NCI-H510A (cell line): Measurements from ENCODE around the gene NFKB1.

Experiments
- DNase-seq: peaks from one replicate; lab custom pipeline; 2025; lab: John Stamatoyannopoulos, UW

Gene NFKB1

DNA sequence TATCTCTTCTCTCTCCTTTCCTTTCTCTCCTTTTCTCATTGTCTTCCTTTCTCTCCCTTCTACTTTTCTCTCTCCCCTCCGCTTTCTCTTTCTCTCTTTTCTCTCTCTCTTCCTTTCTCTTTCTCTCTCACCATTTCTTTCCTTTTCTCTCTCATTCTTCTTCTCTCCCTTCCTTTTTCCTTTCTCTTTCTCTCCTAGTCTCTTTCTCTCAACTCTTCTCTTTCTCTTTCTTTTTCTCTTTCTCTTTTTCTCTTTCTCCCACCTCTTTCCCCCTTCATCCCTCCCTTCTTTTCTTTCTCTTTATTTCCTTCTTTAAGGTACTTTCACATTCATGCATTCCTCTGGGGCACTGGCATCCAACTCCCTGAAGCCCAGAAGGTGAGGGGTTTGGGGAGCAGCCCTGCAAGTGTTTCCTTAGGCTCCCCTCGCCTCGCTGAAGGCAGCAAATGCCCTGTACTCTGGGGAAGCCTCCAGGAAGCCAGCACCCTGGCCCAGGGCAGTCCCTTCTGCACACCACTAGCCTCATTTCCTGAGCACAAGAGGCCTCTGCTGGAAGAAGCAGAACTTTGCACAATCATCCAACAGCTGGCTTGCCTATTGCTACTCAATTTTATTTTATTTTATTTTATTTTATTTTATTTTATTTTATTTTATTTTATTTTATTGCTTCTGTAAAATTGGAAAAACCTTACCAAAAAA, 124.2 kb downstream of the NFKB1 start:
- DNase-seq: no peak

DNA sequence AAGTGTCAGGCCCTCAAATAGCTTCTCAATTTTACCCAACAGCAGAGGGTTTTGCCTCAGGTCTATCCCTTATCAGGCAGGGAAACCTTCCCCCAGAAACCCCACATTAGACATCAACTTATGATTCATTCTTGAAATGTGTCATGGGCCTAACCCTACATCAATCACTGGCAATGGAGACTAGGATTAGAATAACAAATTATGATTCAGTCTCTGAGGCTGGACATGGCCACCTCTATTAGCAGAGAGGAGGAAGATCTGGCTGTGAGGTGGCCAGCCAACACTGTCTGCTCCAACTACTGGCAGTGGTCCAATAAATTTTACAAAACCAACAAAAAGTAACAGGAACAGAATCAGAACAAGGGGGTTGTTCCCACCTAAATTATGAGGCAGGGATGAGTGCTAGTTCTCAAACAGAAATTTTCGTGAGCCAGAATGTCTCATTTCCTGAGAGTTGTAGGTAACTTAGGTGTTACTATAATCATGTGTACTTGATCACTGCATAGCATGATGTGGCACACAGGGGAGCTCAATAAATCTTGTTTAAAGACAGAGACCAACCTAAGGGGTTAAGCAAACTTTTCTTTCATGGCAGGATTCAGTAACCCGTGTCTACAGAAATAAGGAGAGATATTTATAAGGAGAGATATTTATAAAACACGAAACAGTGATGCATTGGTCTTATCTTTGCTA, 126.8 kb downstream of the NFKB1 start:
- no peak for DNase-seq

DNA sequence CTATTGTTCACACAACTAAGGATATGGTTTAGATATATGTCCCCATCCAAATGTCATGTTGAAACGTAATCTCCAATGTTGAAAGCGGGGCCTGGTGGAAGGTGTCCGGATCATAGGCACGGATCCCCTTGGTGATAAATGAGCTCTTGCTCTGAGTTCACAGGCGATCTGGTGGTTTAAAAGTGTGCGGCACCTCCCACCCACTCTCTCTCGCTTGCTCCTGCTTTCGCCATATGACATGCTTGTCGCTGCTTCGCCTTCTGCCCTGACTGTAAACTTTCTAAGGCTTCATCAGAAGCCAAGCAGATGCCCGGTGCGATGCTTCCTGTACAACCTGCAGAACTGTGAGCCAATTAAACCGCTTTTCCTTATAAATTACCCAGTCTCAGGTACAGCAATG, 128.5 kb downstream of the NFKB1 start:
- DNase-seq: no peak

DNA sequence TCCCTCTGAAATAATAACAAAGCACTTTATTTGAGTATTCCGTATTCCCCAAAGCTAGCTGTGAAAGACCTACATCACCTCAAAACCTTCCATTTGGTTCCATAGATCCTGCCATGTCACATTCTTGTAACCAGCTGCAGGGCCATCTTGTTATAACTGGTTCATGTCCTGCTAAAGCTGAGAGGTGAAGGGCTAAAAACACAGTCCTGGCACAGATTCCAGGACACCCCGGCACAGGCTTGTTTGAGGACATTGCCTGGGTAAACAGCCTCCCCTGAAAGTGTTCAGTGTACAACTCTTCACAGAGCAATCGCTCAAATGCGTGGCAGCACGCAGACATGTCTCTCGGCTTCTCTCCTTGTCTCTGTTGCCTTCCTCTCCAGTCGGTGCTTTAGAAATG, 130.5 kb downstream of the NFKB1 start:
- DNase-seq: no peak

DNA sequence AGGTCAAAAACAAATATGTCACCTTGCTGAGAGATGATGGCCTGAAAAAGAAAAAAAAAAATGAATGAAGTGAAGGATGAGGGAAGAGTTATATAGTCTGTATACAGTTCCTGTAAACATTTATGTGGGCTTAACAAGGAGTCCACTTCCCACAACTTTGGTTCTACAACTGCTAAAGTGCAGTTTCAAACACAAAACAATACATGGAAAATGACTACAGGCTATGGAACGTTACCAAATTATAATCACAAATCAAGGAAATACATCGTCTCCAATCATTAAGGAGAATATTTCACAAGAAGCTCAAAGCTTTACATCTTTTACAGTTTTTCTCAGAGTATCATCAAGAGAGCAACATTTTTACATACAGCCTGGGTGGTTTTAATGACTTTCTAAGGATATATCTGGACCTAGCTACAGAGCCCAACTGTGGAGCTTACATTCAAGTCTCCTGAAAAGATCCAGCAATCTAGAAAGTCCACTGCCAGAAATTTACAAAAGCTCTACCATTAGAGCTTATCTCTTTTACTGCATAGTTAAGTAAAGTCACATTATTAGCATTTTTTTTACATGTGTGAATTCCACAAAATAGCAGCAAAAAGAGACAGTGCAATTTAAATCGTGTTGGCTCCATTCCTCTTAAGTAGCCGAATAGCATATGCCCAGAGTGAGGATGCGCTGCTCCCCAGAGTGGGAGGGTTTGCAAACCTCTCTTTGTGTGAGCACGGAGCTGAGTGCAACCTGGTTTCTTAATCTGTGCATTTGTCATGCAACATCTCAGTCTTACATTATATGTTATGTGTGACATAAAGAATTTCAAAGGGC, 131.3 kb downstream of the NFKB1 start:
- DNase-seq: no peak

DNA sequence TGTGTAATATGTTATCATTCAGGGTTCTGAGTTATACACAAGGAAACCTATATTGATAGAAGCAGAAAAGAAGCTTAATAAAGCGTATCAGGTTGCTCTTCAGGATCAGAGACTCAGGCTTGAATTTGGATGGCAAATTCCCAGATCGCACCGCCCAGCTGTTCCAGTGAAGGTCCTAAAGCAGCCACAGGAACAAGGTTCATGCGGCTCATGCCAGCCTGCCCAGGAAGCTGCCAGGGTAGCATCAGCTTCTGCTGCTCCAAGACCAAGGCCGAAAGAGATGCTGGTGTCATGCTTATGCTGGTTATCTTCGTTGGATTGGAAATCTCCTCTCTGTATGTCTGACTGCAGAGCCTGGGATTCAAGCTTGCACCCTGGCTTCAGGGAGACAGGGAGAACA, 131.9 kb downstream of the NFKB1 start:
- no peak for DNase-seq

DNA sequence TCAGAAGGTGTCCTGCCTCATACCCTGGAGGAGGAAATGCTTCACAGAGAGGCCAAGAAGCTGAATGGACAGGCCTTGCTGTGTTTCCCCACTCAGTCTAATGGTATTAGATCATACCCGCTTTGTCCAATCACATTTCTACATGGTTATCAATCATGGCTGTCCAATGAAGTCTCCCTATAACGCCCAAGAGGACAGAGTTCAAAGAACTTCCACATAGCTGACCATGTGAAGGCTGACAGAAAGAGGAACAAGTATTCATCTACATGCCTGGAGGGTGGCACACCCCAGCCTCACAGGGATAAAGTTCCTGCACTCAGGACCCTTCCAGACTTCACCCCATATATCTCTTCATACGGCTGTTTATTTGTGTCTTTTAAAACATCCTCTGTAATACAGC, 136.2 kb downstream of the NFKB1 start:
- DNase-seq: no peak

DNA sequence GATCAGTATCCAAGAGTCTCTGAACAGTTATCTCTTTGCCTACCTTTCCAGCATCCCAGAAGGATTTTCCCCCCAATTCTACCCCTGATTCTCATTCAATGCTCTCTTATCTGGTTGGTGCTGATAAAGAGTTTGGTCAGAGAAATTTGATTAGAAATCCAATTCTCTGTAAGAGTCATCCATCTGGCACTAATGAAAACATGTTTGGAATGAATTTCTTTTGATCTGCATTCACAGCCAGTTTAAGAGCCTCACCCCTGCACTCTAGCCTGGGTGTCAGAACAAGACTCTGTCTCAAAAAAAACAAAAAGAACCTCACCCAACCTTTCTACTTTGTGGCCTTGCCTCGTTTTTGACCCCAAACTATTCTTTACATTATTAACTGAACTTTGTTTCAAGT, 137.5 kb downstream of the NFKB1 start:
- no peak for DNase-seq

DNA sequence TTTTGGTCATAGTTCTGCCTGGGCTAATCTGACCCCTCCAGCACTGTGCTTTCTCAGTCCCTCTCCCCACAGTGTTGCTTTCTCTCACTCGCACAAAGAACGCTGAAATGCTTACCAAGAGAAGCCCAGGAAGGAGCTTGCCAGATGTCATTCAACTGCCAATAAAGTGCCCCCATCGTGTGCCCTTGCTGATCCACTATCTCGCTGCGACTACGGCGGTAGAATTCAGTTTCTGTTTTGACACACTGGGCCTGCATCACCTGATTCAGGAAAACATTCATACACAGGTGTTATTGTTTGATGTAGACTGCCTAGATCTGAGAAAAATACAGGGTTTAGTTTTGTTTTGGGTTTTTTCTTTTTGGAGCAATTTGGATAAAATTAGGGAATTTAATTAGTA, 138.4 kb downstream of the NFKB1 start:
- no peak for DNase-seq

DNA sequence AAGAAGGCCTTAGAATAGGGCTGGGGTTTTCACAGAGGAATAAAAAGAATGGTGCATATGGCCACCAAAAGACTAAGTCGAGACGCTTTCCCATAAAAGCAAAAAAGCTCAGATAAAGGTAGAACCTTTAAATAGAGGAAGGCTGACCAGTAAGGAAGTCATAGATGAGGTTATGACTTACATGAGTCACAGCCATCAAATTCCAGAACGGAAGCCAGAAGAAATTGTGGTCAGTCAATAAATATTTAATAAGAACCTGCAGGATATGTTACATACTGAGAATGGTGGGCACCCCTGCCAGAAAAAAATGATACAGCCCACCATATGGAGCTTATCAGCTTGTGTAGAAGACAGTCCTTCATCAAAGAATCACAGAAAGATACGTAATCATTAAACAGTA, 139.5 kb downstream of the NFKB1 start:
- DNase-seq: no peak

DNA sequence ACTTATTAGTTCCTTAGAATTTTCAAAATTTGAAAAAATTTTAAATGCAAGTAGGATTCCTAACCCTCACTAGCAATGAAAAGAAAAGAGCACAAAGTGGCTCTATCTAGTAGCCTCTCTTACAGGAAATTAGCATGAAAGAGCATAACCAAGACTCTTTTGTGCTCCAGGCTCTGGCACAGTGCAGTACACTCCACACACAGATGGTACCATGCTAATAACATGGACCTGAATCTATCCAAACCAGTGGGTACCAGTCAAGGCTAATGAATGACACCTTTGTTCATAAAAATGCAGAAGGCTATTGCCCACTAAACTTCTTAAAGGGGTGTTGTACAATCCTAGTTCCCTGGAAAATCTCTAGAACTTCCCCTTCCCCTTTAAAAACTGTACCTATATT, 140.6 kb downstream of the NFKB1 start:
- DNase-seq: no peak

DNA sequence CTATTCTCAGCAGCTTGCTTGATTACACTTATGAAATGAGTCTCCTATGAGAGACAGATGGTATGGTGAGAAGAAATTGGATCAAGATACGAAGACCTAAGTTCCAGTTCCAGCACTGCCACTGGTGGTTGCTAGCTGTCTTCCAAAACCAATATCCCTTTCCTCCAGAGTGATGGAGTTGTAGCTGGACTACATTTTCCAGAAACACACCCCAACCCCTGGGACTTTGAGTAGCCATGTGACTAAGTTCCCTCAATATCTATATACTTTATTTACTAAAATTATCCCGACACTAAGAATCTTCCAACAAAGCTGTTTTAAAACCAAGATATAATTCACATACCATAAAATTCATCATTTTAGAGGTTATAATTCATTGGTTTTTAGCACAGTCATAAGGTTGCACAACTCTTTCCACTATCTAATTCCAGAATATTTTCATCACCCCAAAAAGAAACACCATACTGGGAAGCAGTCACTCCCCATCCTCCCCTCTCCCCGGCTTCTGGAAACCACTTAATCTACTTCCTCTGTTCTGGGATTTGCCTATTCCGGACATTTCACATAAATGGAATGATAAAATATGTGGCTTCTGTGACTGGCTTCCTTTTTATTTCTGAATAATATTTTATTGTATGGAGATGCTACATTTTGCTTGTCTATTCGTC, 141.6 kb downstream of the NFKB1 start:
- DNase-seq: no peak

DNA sequence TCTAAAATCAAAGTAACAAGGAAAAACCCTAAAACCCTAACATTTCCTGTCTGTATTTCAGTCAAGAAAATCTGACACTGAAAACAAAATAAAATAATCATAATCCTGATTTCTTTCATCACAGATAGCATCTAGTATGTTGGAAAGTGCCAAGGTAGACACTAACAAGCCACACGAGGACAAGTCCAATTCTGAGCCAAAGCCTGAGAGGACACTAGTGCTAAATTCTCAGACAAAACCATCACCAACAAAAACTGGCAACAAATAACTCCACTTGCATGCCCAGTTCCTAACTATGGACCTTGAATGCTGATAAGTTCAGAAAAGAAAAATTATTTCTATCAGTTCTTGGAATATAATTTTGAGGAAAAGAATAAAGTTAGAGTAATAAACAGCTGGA, 146.0 kb downstream of the NFKB1 start:
- no peak for DNase-seq

DNA sequence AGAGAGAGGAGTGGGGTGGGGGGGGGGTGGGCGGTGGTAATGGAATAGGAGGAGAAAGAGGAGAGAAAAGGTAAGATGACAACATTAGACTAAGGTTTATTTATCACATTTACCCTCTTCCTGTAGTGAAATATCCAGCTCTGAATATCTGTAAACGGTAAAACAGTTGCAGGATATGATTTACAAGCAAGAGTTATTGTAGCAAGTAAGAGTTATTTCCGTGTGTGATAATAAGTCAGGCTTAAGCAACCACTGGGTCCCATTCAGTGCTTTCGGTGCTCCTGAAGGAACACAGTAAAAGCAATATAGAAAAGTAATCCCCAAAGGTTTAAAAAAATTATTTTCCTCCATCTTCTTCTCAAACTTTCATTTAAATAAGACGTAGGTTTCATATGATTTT, 156.0 kb downstream of the NFKB1 start:
- DNase-seq: no peak

DNA sequence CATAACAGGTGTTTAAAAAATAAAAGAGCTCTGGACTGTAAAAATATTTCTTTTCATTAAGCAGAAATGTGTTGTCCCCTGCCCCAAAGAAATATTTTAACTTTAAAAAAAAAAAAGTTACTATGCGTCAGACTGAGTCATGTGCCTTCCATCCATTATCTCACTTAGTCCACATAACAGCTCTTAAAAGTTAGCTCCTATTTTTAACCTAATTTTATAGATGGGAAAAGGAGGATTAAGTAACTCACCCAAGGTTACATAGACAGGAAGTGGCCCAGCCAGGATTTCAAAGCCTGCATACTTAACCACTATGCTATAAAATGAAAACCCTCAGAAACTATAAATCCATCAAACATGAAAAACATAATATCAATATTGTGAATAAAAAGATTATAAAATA, 161.9 kb downstream of the NFKB1 start:
- DNase-seq: no peak

DNA sequence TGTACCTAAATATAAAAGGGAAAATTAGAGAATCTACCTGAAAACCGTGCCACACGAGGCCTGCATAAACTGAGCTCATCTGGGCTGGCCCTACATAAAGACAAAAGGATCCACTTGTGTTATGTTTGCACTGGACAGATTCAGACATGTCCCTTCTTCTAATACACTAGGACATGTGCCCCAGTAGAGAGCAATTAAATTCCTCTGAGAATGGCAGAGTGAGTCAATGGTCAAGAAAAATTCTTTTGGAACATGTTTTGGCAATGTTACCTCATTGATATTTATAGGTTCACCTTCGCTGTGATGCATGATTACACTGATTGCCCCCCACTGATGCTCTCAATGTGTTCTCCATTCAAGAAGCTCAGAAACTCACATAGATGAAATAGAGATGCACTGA, 164.4 kb downstream of the NFKB1 start:
- no peak for DNase-seq
